ENCODE data around the gene ERVMER34-1. TPM values are rescaled to one million over a fixed set of nuclear protein-coding genes. Genes with fewer than 3 reads are reported as not detected.

The ERVMER34-1 gene, protein sequence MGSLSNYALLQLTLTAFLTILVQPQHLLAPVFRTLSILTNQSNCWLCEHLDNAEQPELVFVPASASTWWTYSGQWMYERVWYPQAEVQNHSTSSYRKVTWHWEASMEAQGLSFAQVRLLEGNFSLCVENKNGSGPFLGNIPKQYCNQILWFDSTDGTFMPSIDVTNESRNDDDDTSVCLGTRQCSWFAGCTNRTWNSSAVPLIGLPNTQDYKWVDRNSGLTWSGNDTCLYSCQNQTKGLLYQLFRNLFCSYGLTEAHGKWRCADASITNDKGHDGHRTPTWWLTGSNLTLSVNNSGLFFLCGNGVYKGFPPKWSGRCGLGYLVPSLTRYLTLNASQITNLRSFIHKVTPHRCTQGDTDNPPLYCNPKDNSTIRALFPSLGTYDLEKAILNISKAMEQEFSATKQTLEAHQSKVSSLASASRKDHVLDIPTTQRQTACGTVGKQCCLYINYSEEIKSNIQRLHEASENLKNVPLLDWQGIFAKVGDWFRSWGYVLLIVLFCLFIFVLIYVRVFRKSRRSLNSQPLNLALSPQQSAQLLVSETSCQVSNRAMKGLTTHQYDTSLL
- total RNA-seq (1 to 10 TPM in 1 of 5 donors, under 1 TPM in 1, not detected in 3; 0.37 to 3.0 TPM), polyA plus RNA-seq (under 1 TPM in 2 of 3 donors, not detected in 1; 0.30 to 0.62 TPM)
- long read RNA-seq, donor 1 = 0 reads
- long read RNA-seq, donor 2, partial matches to known transcripts = 0 of 1 reads
- long read RNA-seq, donor 2, other reads (novel, unspliced or antisense) = 0 of 1 reads
- long read RNA-seq, donor 3, partial matches to known transcripts = 0 of 1 reads
- long read RNA-seq, donor 3, other reads (novel, unspliced or antisense) = 0 of 1 reads
- long read RNA-seq, donor 4 = 0 reads
- long read RNA-seq, donor 5, partial matches to known transcripts = 0 of 1 reads
- long read RNA-seq, donor 5, other reads (novel, unspliced or antisense) = 0 of 1 reads
- long read RNA-seq, donor 6 = 0 reads
- long read RNA-seq, donor 7 = 0 reads
- long read RNA-seq, donor 8 = 0 reads
- long read RNA-seq, donor 9 = 0 reads
- long read RNA-seq, donor 10 = 0 reads

DNA sequence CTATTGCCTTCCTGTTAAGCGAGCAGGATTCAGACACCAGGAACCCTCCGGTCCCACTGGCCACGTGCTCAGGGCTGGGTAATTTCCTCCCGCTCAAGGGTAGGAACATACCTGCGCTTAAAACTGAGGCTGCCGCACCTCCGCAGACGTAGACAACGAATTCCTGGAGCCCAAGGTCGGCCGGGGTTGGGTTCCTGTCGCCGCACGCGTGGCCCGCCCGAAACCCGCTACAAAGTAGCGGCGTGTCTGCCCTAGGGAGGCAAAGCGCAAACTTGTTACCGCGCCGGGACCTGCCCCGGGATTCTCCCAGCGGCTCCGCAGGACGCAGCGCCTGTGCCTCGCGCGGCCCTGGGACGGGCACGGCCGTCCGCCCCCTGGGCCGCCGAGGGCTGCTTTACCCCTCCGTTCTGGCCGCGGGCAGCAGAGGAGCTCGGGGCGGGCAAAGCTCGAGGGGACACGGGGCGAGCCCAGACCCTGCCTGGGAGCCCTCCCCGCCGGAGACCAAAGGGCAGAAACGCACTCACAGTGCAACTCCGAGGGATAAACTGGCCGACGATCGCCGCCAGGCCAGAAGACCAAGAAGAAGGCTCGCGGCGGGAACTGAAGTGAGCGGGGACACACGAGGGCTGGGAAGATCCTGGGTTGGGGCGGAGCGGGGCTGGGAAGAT is at the start of gene ERVMER34-1:
Gene ERVMER34-1 (minus strand): TSS at position 607 of the 668 bp plus-strand sequence. CDS start 5,905 bp downstream, outside the sequence.
- TF ChIP-seq, protein P1, sequence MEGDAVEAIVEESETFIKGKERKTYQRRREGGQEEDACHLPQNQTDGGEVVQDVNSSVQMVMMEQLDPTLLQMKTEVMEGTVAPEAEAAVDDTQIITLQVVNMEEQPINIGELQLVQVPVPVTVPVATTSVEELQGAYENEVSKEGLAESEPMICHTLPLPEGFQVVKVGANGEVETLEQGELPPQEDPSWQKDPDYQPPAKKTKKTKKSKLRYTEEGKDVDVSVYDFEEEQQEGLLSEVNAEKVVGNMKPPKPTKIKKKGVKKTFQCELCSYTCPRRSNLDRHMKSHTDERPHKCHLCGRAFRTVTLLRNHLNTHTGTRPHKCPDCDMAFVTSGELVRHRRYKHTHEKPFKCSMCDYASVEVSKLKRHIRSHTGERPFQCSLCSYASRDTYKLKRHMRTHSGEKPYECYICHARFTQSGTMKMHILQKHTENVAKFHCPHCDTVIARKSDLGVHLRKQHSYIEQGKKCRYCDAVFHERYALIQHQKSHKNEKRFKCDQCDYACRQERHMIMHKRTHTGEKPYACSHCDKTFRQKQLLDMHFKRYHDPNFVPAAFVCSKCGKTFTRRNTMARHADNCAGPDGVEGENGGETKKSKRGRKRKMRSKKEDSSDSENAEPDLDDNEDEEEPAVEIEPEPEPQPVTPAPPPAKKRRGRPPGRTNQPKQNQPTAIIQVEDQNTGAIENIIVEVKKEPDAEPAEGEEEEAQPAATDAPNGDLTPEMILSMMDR (IDR thresholded peaks at IDR 0.05) = no peak
- peak within 1 kb of the TSS in 3 of 5 donors; percentile 15 to 61 (median 39) for H3K27ac ChIP-seq
- peaks cover 12 to 24% (median 14%) of the 10 kb centered on the region in 4 donors for H3K4me1 ChIP-seq
- H3K4me3 ChIP-seq = peak within 1 kb of the TSS; percentile 55 to 74 (median 58)
- no peaks in the 10 kb centered on the region for H3K36me3 ChIP-seq
- DNase-seq = peak in 1 of 2 donors; percentile 58
- no peaks in the 10 kb centered on the region for H3K9me3 ChIP-seq
- 1 to 3% (median 2%) methylated on average over 29 to 61 of the region's 61 CpGs for WGBS, 5 donors
- intact Hi-C loops (cut with DNase I; ENCODE audit: low total_unique reads) = no loop called here
- peaks cover 0 to 35% (median 11%) of the 10 kb centered on the region in 3 donors for H3K27me3 ChIP-seq

- Histone ChIP-seq H3K36me3 (no peaks in the 10 kb centered on the region), H3K27me3 (no peaks in the 10 kb centered on the region), H3K27ac (no peak overlapping the region), H3K9me3 (no peaks in the 10 kb centered on the region), H3K4me1 (no peaks in the 10 kb centered on the region), H3K4me3 (no peak overlapping the region)
- no peak for TF ChIP-seq POLR2A (IDR thresholded peaks at IDR 0.05)
- TF ChIP-seq, protein P1 (IDR thresholded peaks at IDR 0.05) = no peak
- TF ChIP-seq EP300 (IDR thresholded peaks at IDR 0.05) = no peak
- no peak for TF ChIP-seq POLR2AphosphoS5 (IDR thresholded peaks at IDR 0.05)
- DNase-seq = no peak
- intact Hi-C loops (cut with DNase I; ENCODE audit: low total_unique reads) = no loop called here
- 93 to 100% (median 94%) methylated on average over 2 of the region's 2 CpGs for WGBS, 5 donors
These were observed 48.6 kb upstream of the ERVMER34-1 start for GRCh38 chr4:52799813-52800212.

GRCh38 chr4:52795533-52795932 is 44.3 kb upstream of the ERVMER34-1 start:
- TF ChIP-seq POLR2A (IDR thresholded peaks at IDR 0.05) (no peak), EP300 (IDR thresholded peaks at IDR 0.05) (no peak), POLR2AphosphoS5 (IDR thresholded peaks at IDR 0.05) (no peak)
- TF ChIP-seq, protein P1 (IDR thresholded peaks at IDR 0.05) = no peak
- H3K4me3 ChIP-seq = no peak overlapping the region
- H3K27ac ChIP-seq = no peak overlapping the region
- H3K9me3 ChIP-seq = no peaks in the 10 kb centered on the region
- no peaks in the 10 kb centered on the region for H3K27me3 ChIP-seq
- no peaks in the 10 kb centered on the region for H3K36me3 ChIP-seq
- DNase-seq = no peak
- no peaks in the 10 kb centered on the region for H3K4me1 ChIP-seq
- intact Hi-C loops (cut with DNase I; ENCODE audit: low total_unique reads) = no loop called here

- Histone ChIP-seq H3K36me3 (no peaks in the 10 kb centered on the region), H3K9me3 (no peaks in the 10 kb centered on the region), H3K27ac (no peak overlapping the region), H3K27me3 (no peaks in the 10 kb centered on the region), H3K4me1 (no peaks in the 10 kb centered on the region), H3K4me3 (no peak overlapping the region)
- intact Hi-C loops (cut with DNase I; ENCODE audit: low total_unique reads) = no loop called here
- TF ChIP-seq POLR2AphosphoS5 (IDR thresholded peaks at IDR 0.05) (no peak), POLR2A (IDR thresholded peaks at IDR 0.05) (no peak)
- TF ChIP-seq, protein P1 (IDR thresholded peaks at IDR 0.05) = no peak
- WGBS, 5 donors = 32 to 81% (median 56%) methylated on average over 5 of the region's 5 CpGs
- DNase-seq = no peak
These were observed 40.7 kb upstream of the ERVMER34-1 start for GRCh38 chr4:52791936-52792335.
